H1 (cell line): Measurements from ENCODE around the gene GDPGP1. TPM values are rescaled to one million over a fixed set of nuclear protein-coding genes. Genes with fewer than 3 reads are reported as not detected.

ENCODE experiments used
- TAF1 ChIP-seq: IDR thresholded peaks from 2 replicates; pipeline ENCODE4 v1.6.1; 2011; ENCODE audit warnings: mild to moderate bottlenecking, low read depth, low read length
- TBP ChIP-seq: IDR thresholded peaks from 2 replicates; pipeline ENCODE4 v1.6.1; 2011; ENCODE audit warnings: low read depth, low read length, improper control_type of control experiment
- TEAD4 ChIP-seq: IDR thresholded peaks from 2 replicates; pipeline ENCODE4 v1.6.1; 2012; ENCODE audit warnings: low read depth, low read length, inconsistent platforms, mixed read lengths
- polyA plus RNA-seq, 7 experiments: library from polyadenylated mRNA; depleted of rRNA in 3 of 7; stranded (reverse) in 5 of 7; unstranded in 2 of 7; fragments of >200 nt in 5 of 7; fragments of 200-250 nt in 2 of 7; gene quantifications; 1 replicate in 5 of 7; 2 replicates in 1 of 7; 4 replicates in 1 of 7; pipeline versions ENCODE4 v1.2.1 to v1.2.3, GENCODE V29; 2011 to 2013; ENCODE audit warnings: missing spikeins in 2 of 7, mixed read lengths in 2 of 7
- total RNA-seq: library from RNA; stranded (reverse); fragmentation: NEBNext Ultra II Directional; extraction: Animal tissue kit (Norgen Biotek cat#: 25700); gene quantifications from 2 replicates; pipeline ENCODE4 v1.2.1, GENCODE V29; 2021
- TF ChIP-seq, protein P1 (sequence below): IDR thresholded peaks from 2 replicates; pipeline ENCODE4 v1.6.1; 2012; ENCODE audit warnings: inconsistent platforms

Gene GDPGP1
- total and polyA plus RNA-seq, 2 of the 8 experiments (the other 6 are each of a cell fraction or from before 2014, with no cell fraction given): 1.8 to 5.6 TPM

DNA sequence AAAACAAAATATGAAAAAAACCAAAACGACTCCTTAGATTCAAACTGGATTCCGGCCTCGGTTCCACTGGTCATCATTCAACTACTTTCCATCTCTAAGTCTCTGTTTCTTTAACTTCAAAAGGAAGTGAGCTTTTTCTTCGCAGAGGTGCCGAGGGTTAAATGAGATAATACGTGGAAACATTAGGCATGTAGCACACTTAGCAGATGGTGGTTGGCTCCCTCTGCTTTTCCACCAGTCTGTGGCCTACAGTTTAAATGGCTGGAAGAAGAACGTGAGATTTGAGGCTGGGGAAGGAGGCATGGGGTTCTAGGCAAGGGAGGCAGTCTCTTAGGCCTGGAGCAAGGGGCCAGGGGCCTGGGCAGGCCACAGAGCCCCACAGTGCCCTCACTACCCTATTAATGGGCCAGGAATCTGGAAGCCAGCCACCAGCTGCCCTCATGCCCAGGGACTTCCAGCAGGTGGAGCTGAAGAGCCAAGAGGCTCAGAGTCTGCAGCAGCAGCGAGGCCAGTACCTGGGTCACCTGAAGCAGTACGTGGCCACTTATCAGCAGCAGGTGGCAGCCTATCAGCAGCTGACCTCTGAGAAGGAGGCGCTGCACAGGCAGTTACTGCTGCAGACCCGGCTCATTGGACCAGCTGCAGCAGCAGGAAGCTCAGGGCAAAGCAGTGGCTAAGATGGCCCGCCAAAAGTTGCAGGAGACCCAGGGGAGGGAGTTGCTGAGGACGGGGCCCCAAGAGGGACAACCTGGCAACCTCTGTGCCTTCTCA lies 59.2 kb downstream of the GDPGP1 start (continued):
- TF ChIP-seq, protein P1, sequence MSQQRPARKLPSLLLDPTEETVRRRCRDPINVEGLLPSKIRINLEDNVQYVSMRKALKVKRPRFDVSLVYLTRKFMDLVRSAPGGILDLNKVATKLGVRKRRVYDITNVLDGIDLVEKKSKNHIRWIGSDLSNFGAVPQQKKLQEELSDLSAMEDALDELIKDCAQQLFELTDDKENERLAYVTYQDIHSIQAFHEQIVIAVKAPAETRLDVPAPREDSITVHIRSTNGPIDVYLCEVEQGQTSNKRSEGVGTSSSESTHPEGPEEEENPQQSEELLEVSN: peak; percentile 52; the same call in 1 of the 2 replicates
- TF ChIP-seq TBP (peak; percentile 54; the same call in 1 of the 2 replicates), TAF1 (peak; percentile 68; the same call in 1 of the 2 replicates), TEAD4 (0 out of 2 replicates have a peak, but pooled peaks have one; percentile 46)
- TF ChIP-seq, all 59 proteins: peak for 11; not testable (repeated sequence) for 48
